ENCODE results near the gene CD247. TPM values are rescaled to one million over a fixed set of nuclear protein-coding genes. Genes with fewer than 3 reads are reported as not detected.
A peak's percentile ranks its signal among the peaks of the same experiment; 100 is the strongest.

Gene CD247
- total and polyA plus RNA-seq, 2 of the 13 experiments (the other 11 are each of a cell fraction or from before 2014, with no cell fraction given) = 0.20 TPM; not detected in 1

GRCh38 chr1:167401260-167401873 lies 117.0 kb downstream of the CD247 start:
- TF ChIP-seq STAG1 (CRISPR knock-in tag; IDR thresholded peaks at IDR 0.05) = peak; percentile 75
- no peak for TF ChIP-seq HCFC1 (IDR thresholded peaks at IDR 0.05; ENCODE audit: low read depth, low read length)
- TF ChIP-seq ISL2 (CRISPR knock-in tag; IDR thresholded peaks at IDR 0.05) = no peak
- TF ChIP-seq CTCF (CRISPR knock-in tag; IDR thresholded peaks at IDR 0.05) = peak; percentile 73
- peak; percentile 67 for TF ChIP-seq RAD21 (CRISPR knock-in tag; IDR thresholded peaks at IDR 0.05)
- peak; percentile 49; the same call in 1 of the 2 replicates for TF ChIP-seq SMC3 (IDR thresholded peaks at IDR 0.05; ENCODE audit: low read length)
- intact Hi-C loops (cut with micrococcal nuclease; ENCODE audit: unreplicated experiment) = loop anchor here (1.0 to 2.0 kb wide), 4 partner anchors 41 to 155 kb away; no protein-coding TSS in a partner anchor
- Histone ChIP-seq H3K36me3 (replicated peaks in 1 of 2; ENCODE audit: control insufficient read depth in 1 of 2, insufficient read depth in 2 of 2, low read length in 2 of 2) (peaks cover 4 to 28% of the 10 kb centered on the region in 2 experiments), H2AFZ (ENCODE audit: low read length) (no peak overlapping the region), H3K79me2 (ENCODE audit: insufficient read depth, low read length) (no peaks in the 10 kb centered on the region), H4K20me1 (ENCODE audit: insufficient read depth, low read length) (no peaks in the 10 kb centered on the region), H3K27ac (ENCODE audit: extremely low read length, insufficient read depth, low read length) (no peak overlapping the region), H3K4me2 (ENCODE audit: low read depth, low read length) (no peak overlapping the region), H3K4me3 (replicated peaks in 1 of 3; ENCODE audit: insufficient read depth in 1 of 3, low read depth in 2 of 3, low read length in 3 of 3) (no peak overlapping the region), H3K9me3 (ENCODE audit: low read length) (no peaks in the 10 kb centered on the region), H3K27me3 (ENCODE audit: control insufficient read depth in 1 of 2, insufficient read depth in 2 of 2, low read length in 2 of 2) (no peaks in the 10 kb centered on the region; a peak in 1 of 5 replicates), H3K9ac (ENCODE audit: insufficient read depth, low read depth, low read length) (no peak overlapping the region), H3K4me1 (ENCODE audit: insufficient read depth, low read length) (no peaks in the 10 kb centered on the region)
- ChIA-PET POLR2A (no interaction called here), CTCF (ENCODE audit: low intra/inter-chr PET ratio, low total read pairs) (interaction anchor here (1.6 to 2.7 kb wide), 4 partner anchors 40 to 155 kb away, joined by 7 to 15 read pairs (median 10); no protein-coding TSS in a partner anchor)
- WGBS (ENCODE audit: low lambda C conversion rate) = 57% methylated on average over 8 of the region's 8 CpGs
- FAIRE-seq (peak; percentile 80), ATAC-seq (peak; percentile 87), DNase-seq (ENCODE audit: low spot score) (peak; percentile 39)
- in situ Hi-C loops (cut with HindIII; ENCODE audit: extremely low pct_ligation_motif_present, low pct_unique_long_range_greater_than_20kb) = loop anchor here (5.0 kb wide), 1 partner anchor 134 kb away; no protein-coding TSS in a partner anchor
- BruUV-seq (replicated peaks) = no TSS peak
